Adrenal gland (tissue), 5 donors: ENCODE measurements around the gene ARHGAP25.

ENCODE experiments used
- CTCF ChIP-seq, 6 experiments: fragments of 450-650 bp in 4 of 6; fragments of 200-600 bp in 2 of 6; sonication (generic) in 1 of 6; IDR thresholded peaks; 1 replicate in 5 of 6; 2 replicates in 1 of 6; pipeline versions ENCODE4 v1.5.1 to v1.8.0; 2016 to 2021; ENCODE audit warnings: antibody characterized with exemption in 6 of 6, mild to moderate bottlenecking in 2 of 6, moderate library complexity in 1 of 6
- POLR2A ChIP-seq, 2 donors: fragments of 450-650 bp; IDR thresholded peaks; one replicate each; pipeline ENCODE4 v1.6.1; 2017; ENCODE audit warnings: antibody characterized with exemption in 2 of 2, mild to moderate bottlenecking in 2 of 2, moderate library complexity in 1 of 2
- donor health status: DM: no; HTN: no; CAD: no.

- TF ChIP-seq POLR2A (IDR thresholded peaks at IDR 0.05) (no peak), CTCF (IDR thresholded peaks at IDR 0.05) (no peak)
These were observed 31.8 kb downstream of the ARHGAP25 start for GRCh38 chr2:68766376-68766845.
